Left ventricle myocardium inferior (tissue), 1 donor: ENCODE data around the gene PEAR1. TPM values are rescaled to one million over a fixed set of nuclear protein-coding genes. Genes with fewer than 3 reads are reported as not detected.

ENCODE experiments used
- DNase-seq: peaks from one replicate; pipeline ENCODE4 v3.0.0-alpha.2; 2020
- H3K27ac ChIP-seq: fragments of 200-600 bp; replicated peaks from 2 replicates; pipeline ENCODE4 v1.8.0; 2021
- H3K27me3 ChIP-seq: fragments of 200-600 bp; 2 replicates; pipeline ENCODE4 v1.8.0; 2021; ENCODE audit warnings: low read depth
- H3K36me3 ChIP-seq: fragments of 200-600 bp; 2 replicates; pipeline ENCODE4 v1.8.0; 2021
- H3K4me1 ChIP-seq: fragments of 200-600 bp; 2 replicates; pipeline ENCODE4 v1.8.0; 2021
- H3K4me3 ChIP-seq: fragments of 200-600 bp; 2 replicates; pipeline ENCODE4 v1.8.0; 2021; ENCODE audit warnings: mild to moderate bottlenecking, moderate library complexity
- H3K9me3 ChIP-seq: fragments of 200-600 bp; replicated peaks from 2 replicates; pipeline ENCODE4 v1.8.0; 2021
- CTCF ChIP-seq: fragments of 200-600 bp; IDR thresholded peaks from 2 replicates; pipeline ENCODE4 v1.8.0; 2021; ENCODE audit warnings: antibody characterized with exemption, mild to moderate bottlenecking, borderline replicate concordance
- intact Hi-C: fragments of 100-400 bp; cut with micrococcal nuclease; formaldehyde crosslinking; loops from one replicate; pipeline ENCODE4 v1.11.0; 2022
- total RNA-seq: library from RNA; stranded (reverse); fragmentation: NEBNext Ultra II Directional; extraction: Animal tissue kit (Norgen Biotek cat#: 25700); gene quantifications from one replicate; pipeline ENCODE4 v1.2.1, GENCODE V29; 2021
- donor health status: DM: no; HTN: yes; CAD: no; lungs with severe emphysema.

PEAR1 gene
- total RNA-seq, 1 donor from 2014 or later, result 7.1 TPM

GRCh38 chr1:156877433-156878170 is 15.9 kb upstream of the PEAR1 start:
- Histone ChIP-seq H3K9me3 (no peaks in the 10 kb centered on the region), H3K36me3 (no peaks in the 10 kb centered on the region), H3K4me1 (no peaks in the 10 kb centered on the region), H3K27ac (no peak overlapping the region), H3K4me3 (no peak overlapping the region), H3K27me3 (peaks cover 86% of the 10 kb centered on the region)
- no peak for DNase-seq
- no peak for TF ChIP-seq CTCF
- intact Hi-C loops, result no loop called here

- no peaks in the 10 kb centered on the region for H3K36me3 ChIP-seq
- intact Hi-C loops, result no loop called here
- H3K4me3 ChIP-seq, result no peak overlapping the region
- H3K27ac ChIP-seq, result no peak overlapping the region
- no peaks in the 10 kb centered on the region for H3K9me3 ChIP-seq
- H3K4me1 ChIP-seq, result no peaks in the 10 kb centered on the region
- TF ChIP-seq CTCF, result no peak
- no peak for DNase-seq
- H3K27me3 ChIP-seq, result peaks cover 90% of the 10 kb centered on the region
Observed at GRCh38 chr1:156879876-156880275, 13.6 kb upstream of the PEAR1 start.

GRCh38 chr1:156880473-156880872 is 13.0 kb upstream of the PEAR1 start:
- Histone ChIP-seq H3K4me3 (no peak overlapping the region), H3K27ac (no peak overlapping the region), H3K9me3 (no peaks in the 10 kb centered on the region), H3K4me1 (no peaks in the 10 kb centered on the region), H3K36me3 (no peaks in the 10 kb centered on the region), H3K27me3 (peaks cover 89% of the 10 kb centered on the region)
- DNase-seq, result no peak
- no peak for TF ChIP-seq CTCF
- intact Hi-C loops, result no loop called here

DNA sequence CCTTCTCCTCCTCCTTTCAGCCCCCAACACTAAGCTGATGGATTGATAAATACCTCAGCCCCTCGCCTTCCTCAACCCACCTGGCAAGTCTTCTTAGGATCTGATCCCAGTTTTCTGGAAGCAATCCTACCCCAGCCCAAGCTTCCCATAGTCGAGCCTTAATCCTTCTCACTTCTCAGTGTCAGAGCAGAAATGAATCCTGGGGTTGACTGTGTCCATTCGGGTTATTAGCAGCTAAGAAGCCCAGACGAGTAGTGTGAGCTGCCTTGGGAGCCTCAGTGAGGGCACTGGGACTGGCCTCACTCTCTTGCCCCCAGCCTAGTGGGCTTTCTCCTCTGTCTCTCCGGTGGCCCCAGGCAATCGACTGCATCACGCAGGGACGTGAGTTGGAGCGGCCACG is 12.4 kb upstream of the PEAR1 start:
- no peak for DNase-seq
- Histone ChIP-seq H3K4me3 (no peak overlapping the region), H3K27me3 (peaks cover 86% of the 10 kb centered on the region), H3K36me3 (no peaks in the 10 kb centered on the region), H3K9me3 (no peaks in the 10 kb centered on the region), H3K4me1 (no peaks in the 10 kb centered on the region), H3K27ac (no peak overlapping the region)
- intact Hi-C loops, result no loop called here
- no peak for TF ChIP-seq CTCF

GRCh38 chr1:156881663-156882062 is 11.9 kb upstream of the PEAR1 start:
- Histone ChIP-seq H3K9me3 (no peaks in the 10 kb centered on the region), H3K27me3 (peaks cover 86% of the 10 kb centered on the region), H3K4me1 (no peaks in the 10 kb centered on the region), H3K4me3 (no peak overlapping the region), H3K27ac (no peak overlapping the region), H3K36me3 (no peaks in the 10 kb centered on the region)
- no peak for TF ChIP-seq CTCF
- intact Hi-C loops, result no loop called here
- no peak for DNase-seq
